ENCODE results near the gene FRAT2. TPM values are rescaled to one million over a fixed set of nuclear protein-coding genes. Genes with fewer than 3 reads are reported as not detected.

FRAT2 gene
- 1.8 TPM for polyA plus RNA-seq (2012; ENCODE audit: missing spikeins)

GRCh38 chr10:97334370-97335175 lies at the start of gene FRAT2:
Gene FRAT2, minus strand, starts transcription at chr10:97334729. Its CDS starts 157 bp downstream, at chr10:97334572.
- DNase-seq (ENCODE audit: insufficient read length): peak; percentile 94
- FAIRE-seq: peak; percentile 94
- TF ChIP-seq TAF1 (IDR thresholded peaks at IDR 0.05; ENCODE audit: borderline replicate concordance, low read depth, low read length) (no peak), POLR2A (IDR thresholded peaks at IDR 0.05; ENCODE audit: low read depth, low read length) (peak; percentile 20; the same call in 1 of the 2 replicates), POLR2AphosphoS5 (IDR thresholded peaks at IDR 0.05; ENCODE audit: low read depth, low read length) (no peak)

- FAIRE-seq: no peak
- no peak for DNase-seq (ENCODE audit: insufficient read length)
- TF ChIP-seq POLR2A (IDR thresholded peaks at IDR 0.05; ENCODE audit: low read depth, low read length) (no peak), TAF1 (IDR thresholded peaks at IDR 0.05; ENCODE audit: borderline replicate concordance, low read depth, low read length) (no peak), POLR2AphosphoS5 (IDR thresholded peaks at IDR 0.05; ENCODE audit: low read depth, low read length) (no peak)
Measured at GRCh38 chr10:97384156-97384555, 49.6 kb upstream of the FRAT2 start.

- no peak for FAIRE-seq
- DNase-seq (ENCODE audit: insufficient read length): no peak
- TF ChIP-seq POLR2A (IDR thresholded peaks at IDR 0.05; ENCODE audit: low read depth, low read length) (no peak), TAF1 (IDR thresholded peaks at IDR 0.05; ENCODE audit: borderline replicate concordance, low read depth, low read length) (no peak), POLR2AphosphoS5 (IDR thresholded peaks at IDR 0.05; ENCODE audit: low read depth, low read length) (no peak)
Measured at GRCh38 chr10:97383159-97383558, 48.6 kb upstream of the FRAT2 start.

GRCh38 chr10:97381626-97382025 lies 47.1 kb upstream of the FRAT2 start:
- FAIRE-seq: no peak
- no peak for DNase-seq (ENCODE audit: insufficient read length)
- TF ChIP-seq POLR2AphosphoS5 (IDR thresholded peaks at IDR 0.05; ENCODE audit: low read depth, low read length) (no peak), POLR2A (IDR thresholded peaks at IDR 0.05; ENCODE audit: low read depth, low read length) (no peak), TAF1 (IDR thresholded peaks at IDR 0.05; ENCODE audit: borderline replicate concordance, low read depth, low read length) (no peak)

GRCh38 chr10:97380516-97380915 lies 46.0 kb upstream of the FRAT2 start:
- DNase-seq (ENCODE audit: insufficient read length): no peak
- TF ChIP-seq POLR2AphosphoS5 (IDR thresholded peaks at IDR 0.05; ENCODE audit: low read depth, low read length): no peak
- TF ChIP-seq POLR2A (IDR thresholded peaks at IDR 0.05; ENCODE audit: low read depth, low read length): no peak
- no peak for TF ChIP-seq TAF1 (IDR thresholded peaks at IDR 0.05; ENCODE audit: borderline replicate concordance, low read depth, low read length)
- no peak for FAIRE-seq

GRCh38 chr10:97378933-97379921 lies 44.7 kb upstream of the FRAT2 start:
- DNase-seq (ENCODE audit: insufficient read length) (no peak), FAIRE-seq (no peak)
- TF ChIP-seq POLR2A (IDR thresholded peaks at IDR 0.05; ENCODE audit: low read depth, low read length) (no peak), POLR2AphosphoS5 (IDR thresholded peaks at IDR 0.05; ENCODE audit: low read depth, low read length) (no peak), TAF1 (IDR thresholded peaks at IDR 0.05; ENCODE audit: borderline replicate concordance, low read depth, low read length) (no peak)

- no peak for FAIRE-seq
- TF ChIP-seq POLR2AphosphoS5 (IDR thresholded peaks at IDR 0.05; ENCODE audit: low read depth, low read length) (no peak), TAF1 (IDR thresholded peaks at IDR 0.05; ENCODE audit: borderline replicate concordance, low read depth, low read length) (no peak), POLR2A (IDR thresholded peaks at IDR 0.05; ENCODE audit: low read depth, low read length) (no peak)
- no peak for DNase-seq (ENCODE audit: insufficient read length)
Measured at GRCh38 chr10:97376413-97376812, 41.9 kb upstream of the FRAT2 start.

- TF ChIP-seq POLR2AphosphoS5 (IDR thresholded peaks at IDR 0.05; ENCODE audit: low read depth, low read length): no peak
- TF ChIP-seq TAF1 (IDR thresholded peaks at IDR 0.05; ENCODE audit: borderline replicate concordance, low read depth, low read length): no peak
- no peak for FAIRE-seq
- no peak for DNase-seq (ENCODE audit: insufficient read length)
Measured at GRCh38 chr10:97373456-97373855, 38.9 kb upstream of the FRAT2 start.

- DNase-seq (ENCODE audit: insufficient read length) (no peak), FAIRE-seq (no peak)
- TF ChIP-seq POLR2AphosphoS5 (IDR thresholded peaks at IDR 0.05; ENCODE audit: low read depth, low read length) (no peak), TAF1 (IDR thresholded peaks at IDR 0.05; ENCODE audit: borderline replicate concordance, low read depth, low read length) (no peak), POLR2A (IDR thresholded peaks at IDR 0.05; ENCODE audit: low read depth, low read length) (no peak)
Measured at GRCh38 chr10:97372233-97372875, 37.8 kb upstream of the FRAT2 start.

- DNase-seq (ENCODE audit: insufficient read length) (no peak), FAIRE-seq (no peak)
- TF ChIP-seq POLR2AphosphoS5 (IDR thresholded peaks at IDR 0.05; ENCODE audit: low read depth, low read length): no peak
- no peak for TF ChIP-seq TAF1 (IDR thresholded peaks at IDR 0.05; ENCODE audit: borderline replicate concordance, low read depth, low read length)
- no peak for TF ChIP-seq POLR2A (IDR thresholded peaks at IDR 0.05; ENCODE audit: low read depth, low read length)
Measured at GRCh38 chr10:97371696-97372095, 37.2 kb upstream of the FRAT2 start.

- TF ChIP-seq TAF1 (IDR thresholded peaks at IDR 0.05; ENCODE audit: borderline replicate concordance, low read depth, low read length) (no peak), POLR2AphosphoS5 (IDR thresholded peaks at IDR 0.05; ENCODE audit: low read depth, low read length) (no peak), POLR2A (IDR thresholded peaks at IDR 0.05; ENCODE audit: low read depth, low read length) (no peak)
- FAIRE-seq (no peak), DNase-seq (ENCODE audit: insufficient read length) (no peak)
Measured at GRCh38 chr10:97367126-97367649, 32.7 kb upstream of the FRAT2 start.

Measured in GM12892 (cell line).